HCT116 (cell line): ENCODE measurements around the gene ASCC1.

Experiments used
- ELF1 ChIP-seq: IDR thresholded peaks from 2 replicates; pipeline ENCODE4 v1.6.1; 2012; ENCODE audit warnings: low read depth, borderline replicate concordance
- EZH2 ChIP-seq: fragments of 200-600 bp; sonication (generic); IDR thresholded peaks from 2 replicates; pipeline ENCODE4 v1.6.1; 2017; ENCODE audit warnings: antibody characterized with exemption, mixed run types
- POLR2A ChIP-seq: IDR thresholded peaks from 2 replicates; pipeline ENCODE4 v1.7.0; 2011; ENCODE audit warnings: borderline replicate concordance; ENCODE audit not compliant: insufficient read depth, insufficient read length; ENCODE audit errors: extremely low read depth
- POLR2AphosphoS5 ChIP-seq: IDR thresholded peaks from 2 replicates; pipeline ENCODE4 v1.6.1; 2011; ENCODE audit warnings: mild to moderate bottlenecking, low read depth, low read length, moderate library complexity
- ZFX ChIP-seq: fragments of 450-650 bp; IDR thresholded peaks from 2 replicates; pipeline ENCODE4 v1.6.1; 2017
- TF ChIP-seq, protein P1 (sequence below), 3 experiments: fragments of 200-600 bp in 1 of 3; sonication (generic) in 1 of 3; IDR thresholded peaks in 2 of 3; conservative IDR thresholded peaks in 1 of 3; 2 replicates each; pipeline ENCODE4 v1.5.1; 2012 to 2017; ENCODE audit warnings: low read depth in 2 of 3, low read length in 2 of 3, antibody characterized with exemption in 1 of 3, borderline replicate concordance in 1 of 3, control low read depth in 1 of 3, mild to moderate bottlenecking in 1 of 3, mixed read lengths in 1 of 3, mixed run types in 1 of 3, moderate library complexity in 1 of 3; ENCODE audit not compliant: insufficient read depth in 1 of 3
- TF ChIP-seq, protein P2 (sequence below): IDR thresholded peaks from 2 replicates; pipeline ENCODE4 v1.6.1; 2012; ENCODE audit warnings: low read depth
- TF ChIP-seq, protein P3 (sequence below): IDR thresholded peaks from 2 replicates; pipeline ENCODE4 v1.6.1; 2012
- TF ChIP-seq, protein P4 (sequence below): IDR thresholded peaks from 2 replicates; pipeline ENCODE4 v1.6.1; 2011; ENCODE audit warnings: mild to moderate bottlenecking, low read length, moderate library complexity; ENCODE audit not compliant: insufficient replicate concordance; ENCODE audit errors: extremely low read depth

DNA sequence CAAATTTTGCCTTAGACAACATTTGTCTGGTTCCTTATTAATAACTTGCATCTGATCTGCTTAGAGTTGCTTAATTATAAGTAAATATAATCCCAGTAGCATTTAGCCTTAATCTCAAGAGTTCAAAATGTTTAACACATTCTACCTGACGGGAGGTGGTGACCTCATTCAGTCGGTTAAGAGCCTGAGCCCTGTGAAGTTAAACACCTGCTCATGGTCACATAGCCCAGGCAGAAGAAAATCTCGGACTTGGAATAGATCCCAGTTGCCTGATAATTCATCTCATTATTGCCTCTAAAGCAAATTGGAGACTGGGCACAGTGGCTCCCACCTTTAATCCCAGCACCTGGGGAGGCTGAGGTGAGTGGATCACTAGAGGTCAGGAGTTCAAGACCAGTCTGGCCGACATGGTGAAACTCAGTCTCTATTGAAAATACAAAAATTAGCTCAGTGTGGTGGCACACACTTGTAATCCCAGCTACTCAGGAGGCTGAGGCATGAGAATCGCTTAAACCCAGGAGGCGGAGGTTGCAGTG, 18.6 kb upstream of the ASCC1 start:
- TF ChIP-seq, protein P1, sequence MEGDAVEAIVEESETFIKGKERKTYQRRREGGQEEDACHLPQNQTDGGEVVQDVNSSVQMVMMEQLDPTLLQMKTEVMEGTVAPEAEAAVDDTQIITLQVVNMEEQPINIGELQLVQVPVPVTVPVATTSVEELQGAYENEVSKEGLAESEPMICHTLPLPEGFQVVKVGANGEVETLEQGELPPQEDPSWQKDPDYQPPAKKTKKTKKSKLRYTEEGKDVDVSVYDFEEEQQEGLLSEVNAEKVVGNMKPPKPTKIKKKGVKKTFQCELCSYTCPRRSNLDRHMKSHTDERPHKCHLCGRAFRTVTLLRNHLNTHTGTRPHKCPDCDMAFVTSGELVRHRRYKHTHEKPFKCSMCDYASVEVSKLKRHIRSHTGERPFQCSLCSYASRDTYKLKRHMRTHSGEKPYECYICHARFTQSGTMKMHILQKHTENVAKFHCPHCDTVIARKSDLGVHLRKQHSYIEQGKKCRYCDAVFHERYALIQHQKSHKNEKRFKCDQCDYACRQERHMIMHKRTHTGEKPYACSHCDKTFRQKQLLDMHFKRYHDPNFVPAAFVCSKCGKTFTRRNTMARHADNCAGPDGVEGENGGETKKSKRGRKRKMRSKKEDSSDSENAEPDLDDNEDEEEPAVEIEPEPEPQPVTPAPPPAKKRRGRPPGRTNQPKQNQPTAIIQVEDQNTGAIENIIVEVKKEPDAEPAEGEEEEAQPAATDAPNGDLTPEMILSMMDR (IDR thresholded peaks at IDR 0.05 in 2 of 3, conservative IDR thresholded peaks at IDR 0.05 in 1 of 3; ENCODE audit: borderline replicate concordance in 1 of 3, insufficient read depth in 1 of 3, low read depth in 2 of 3, low read length in 2 of 3) = no peak
- no peak for TF ChIP-seq ZFX
- TF ChIP-seq, protein P2, sequence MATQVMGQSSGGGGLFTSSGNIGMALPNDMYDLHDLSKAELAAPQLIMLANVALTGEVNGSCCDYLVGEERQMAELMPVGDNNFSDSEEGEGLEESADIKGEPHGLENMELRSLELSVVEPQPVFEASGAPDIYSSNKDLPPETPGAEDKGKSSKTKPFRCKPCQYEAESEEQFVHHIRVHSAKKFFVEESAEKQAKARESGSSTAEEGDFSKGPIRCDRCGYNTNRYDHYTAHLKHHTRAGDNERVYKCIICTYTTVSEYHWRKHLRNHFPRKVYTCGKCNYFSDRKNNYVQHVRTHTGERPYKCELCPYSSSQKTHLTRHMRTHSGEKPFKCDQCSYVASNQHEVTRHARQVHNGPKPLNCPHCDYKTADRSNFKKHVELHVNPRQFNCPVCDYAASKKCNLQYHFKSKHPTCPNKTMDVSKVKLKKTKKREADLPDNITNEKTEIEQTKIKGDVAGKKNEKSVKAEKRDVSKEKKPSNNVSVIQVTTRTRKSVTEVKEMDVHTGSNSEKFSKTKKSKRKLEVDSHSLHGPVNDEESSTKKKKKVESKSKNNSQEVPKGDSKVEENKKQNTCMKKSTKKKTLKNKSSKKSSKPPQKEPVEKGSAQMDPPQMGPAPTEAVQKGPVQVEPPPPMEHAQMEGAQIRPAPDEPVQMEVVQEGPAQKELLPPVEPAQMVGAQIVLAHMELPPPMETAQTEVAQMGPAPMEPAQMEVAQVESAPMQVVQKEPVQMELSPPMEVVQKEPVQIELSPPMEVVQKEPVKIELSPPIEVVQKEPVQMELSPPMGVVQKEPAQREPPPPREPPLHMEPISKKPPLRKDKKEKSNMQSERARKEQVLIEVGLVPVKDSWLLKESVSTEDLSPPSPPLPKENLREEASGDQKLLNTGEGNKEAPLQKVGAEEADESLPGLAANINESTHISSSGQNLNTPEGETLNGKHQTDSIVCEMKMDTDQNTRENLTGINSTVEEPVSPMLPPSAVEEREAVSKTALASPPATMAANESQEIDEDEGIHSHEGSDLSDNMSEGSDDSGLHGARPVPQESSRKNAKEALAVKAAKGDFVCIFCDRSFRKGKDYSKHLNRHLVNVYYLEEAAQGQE = no peak
- no peak for TF ChIP-seq POLR2AphosphoS5
- no peak for TF ChIP-seq POLR2A
- TF ChIP-seq EZH2 = no peak
- TF ChIP-seq, protein P3, sequence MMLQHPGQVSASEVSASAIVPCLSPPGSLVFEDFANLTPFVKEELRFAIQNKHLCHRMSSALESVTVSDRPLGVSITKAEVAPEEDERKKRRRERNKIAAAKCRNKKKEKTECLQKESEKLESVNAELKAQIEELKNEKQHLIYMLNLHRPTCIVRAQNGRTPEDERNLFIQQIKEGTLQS = no peak
- TF ChIP-seq, protein P4, sequence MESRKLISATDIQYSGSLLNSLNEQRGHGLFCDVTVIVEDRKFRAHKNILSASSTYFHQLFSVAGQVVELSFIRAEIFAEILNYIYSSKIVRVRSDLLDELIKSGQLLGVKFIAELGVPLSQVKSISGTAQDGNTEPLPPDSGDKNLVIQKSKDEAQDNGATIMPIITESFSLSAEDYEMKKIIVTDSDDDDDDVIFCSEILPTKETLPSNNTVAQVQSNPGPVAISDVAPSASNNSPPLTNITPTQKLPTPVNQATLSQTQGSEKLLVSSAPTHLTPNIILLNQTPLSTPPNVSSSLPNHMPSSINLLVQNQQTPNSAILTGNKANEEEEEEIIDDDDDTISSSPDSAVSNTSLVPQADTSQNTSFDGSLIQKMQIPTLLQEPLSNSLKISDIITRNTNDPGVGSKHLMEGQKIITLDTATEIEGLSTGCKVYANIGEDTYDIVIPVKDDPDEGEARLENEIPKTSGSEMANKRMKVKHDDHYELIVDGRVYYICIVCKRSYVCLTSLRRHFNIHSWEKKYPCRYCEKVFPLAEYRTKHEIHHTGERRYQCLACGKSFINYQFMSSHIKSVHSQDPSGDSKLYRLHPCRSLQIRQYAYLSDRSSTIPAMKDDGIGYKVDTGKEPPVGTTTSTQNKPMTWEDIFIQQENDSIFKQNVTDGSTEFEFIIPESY = no peak
- no peak for TF ChIP-seq ELF1
